Effector memory CD8-positive, alpha-beta T cell (primary cell): ENCODE data around the gene AZU1.
"Not testable (repeated sequence)": the region's sequence is repeated elsewhere in the genome, so short reads cannot be mapped to it uniquely, and the experiment has no call there.

Experiments
- ATAC-seq: fragments of 150-1000 bp; cut with Tn5 transposase; replicated peaks from 2 replicates; pipeline ENCODE4 v1.10.0; 2021; ENCODE audit warnings: mild to moderate bottlenecking, moderate library complexity
- DNase-seq, 3 experiments: peaks; one replicate each; pipeline ENCODE4 v3.0.0; 2021
- H3K27ac Mint-ChIP-seq, 2 donors: one replicate each; pipeline ENCODE4 v1.8.0; 2022; ENCODE audit warnings: mild to moderate bottlenecking in 2 of 2, mixed read lengths in 2 of 2, moderate library complexity in 2 of 2
- H3K27me3 Mint-ChIP-seq, 2 donors: one replicate each; pipeline ENCODE4 v1.8.0; 2022; ENCODE audit warnings: mixed read lengths in 2 of 2
- H3K36me3 Mint-ChIP-seq: one replicate; pipeline ENCODE4 v1.8.0; 2022; ENCODE audit warnings: mild to moderate bottlenecking, moderate library complexity, mixed read lengths; ENCODE audit not compliant: insufficient read depth
- H3K4me1 Mint-ChIP-seq, 2 donors: one replicate each; pipeline ENCODE4 v1.8.0; 2022; ENCODE audit warnings: low read depth in 2 of 2, mixed read lengths in 2 of 2
- H3K4me3 Mint-ChIP-seq, 2 donors: one replicate each; pipeline ENCODE4 v1.8.0; 2022; ENCODE audit warnings: mild to moderate bottlenecking in 2 of 2, mixed read lengths in 2 of 2, moderate library complexity in 2 of 2
- H3K9me3 Mint-ChIP-seq, 2 donors: one replicate each; pipeline ENCODE4 v1.8.0; 2022; ENCODE audit warnings: mixed read lengths in 2 of 2

AZU1 gene

DNA sequence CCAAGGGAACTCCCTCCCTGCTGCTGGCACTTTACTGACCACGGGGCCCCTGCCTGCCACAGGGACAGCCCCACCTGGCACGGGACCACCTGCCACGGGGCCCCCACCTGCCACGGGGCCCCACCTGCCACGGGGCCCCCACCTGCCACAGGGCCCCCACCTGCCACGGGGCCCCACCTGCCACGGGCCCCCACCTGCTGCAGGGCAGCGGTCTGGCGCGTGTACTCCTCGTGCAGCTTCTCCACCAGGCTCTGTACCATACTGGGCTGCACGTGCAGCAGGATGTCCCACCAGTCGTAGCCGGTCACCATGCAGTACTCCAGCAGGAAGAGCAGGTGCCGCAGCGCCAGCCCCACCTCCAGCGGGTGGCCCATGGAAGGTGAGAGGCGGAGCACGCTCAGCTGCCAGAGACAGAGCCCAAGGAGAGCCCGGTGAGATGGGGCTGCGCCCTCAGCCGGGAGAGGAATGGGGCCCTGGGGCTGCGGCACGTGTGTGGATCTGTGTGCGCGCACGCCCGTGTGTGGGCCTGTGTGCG, 49.2 kb downstream of the AZU1 start:
- Mint-ChIP-seq H3K27ac (no peak overlapping the region), H3K4me3 (no peak overlapping the region), H3K9me3 (no peaks in the 10 kb centered on the region), H3K4me1 (peaks cover 5 to 10% of the 10 kb centered on the region in 2 donors), H3K36me3 (peaks cover 25% of the 10 kb centered on the region), H3K27me3 (no peaks in the 10 kb centered on the region)
- ATAC-seq = no peak
- DNase-seq = no peak

DNA sequence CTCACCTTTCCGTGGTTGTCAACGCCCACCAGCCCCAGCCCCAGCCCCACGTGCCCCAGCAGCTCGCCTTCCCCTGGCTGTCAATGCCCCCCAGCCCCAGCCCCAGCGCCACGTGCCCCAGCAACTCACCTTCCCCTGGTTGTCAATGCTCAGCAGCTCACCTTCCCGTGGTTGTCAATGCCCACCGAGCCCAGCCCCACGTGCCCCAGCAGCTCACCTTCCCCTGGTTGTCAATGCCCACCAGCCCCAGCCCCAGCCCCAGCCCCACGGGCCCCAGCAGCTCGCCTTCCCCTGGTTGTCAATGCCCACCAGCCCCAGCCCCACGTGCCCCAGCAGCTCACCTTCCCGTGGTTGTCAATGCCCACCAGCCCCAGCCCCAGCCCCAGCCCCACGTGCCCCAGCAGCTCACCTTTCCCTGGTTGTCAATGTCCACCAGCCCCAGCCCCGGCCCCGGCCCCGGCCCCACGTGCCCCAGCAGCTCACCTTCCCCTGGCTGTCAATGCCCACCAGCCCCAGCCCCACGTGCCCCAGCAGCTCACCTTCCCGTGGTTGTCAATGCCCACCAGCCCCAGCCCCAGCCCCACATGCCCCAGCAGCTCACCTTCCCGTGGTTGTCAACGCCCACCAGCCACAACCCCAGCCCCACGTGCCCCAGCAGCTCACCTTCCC, 50.5 kb downstream of the AZU1 start:
- H3K36me3 Mint-ChIP-seq = peaks cover 18% of the 10 kb centered on the region
- H3K4me1 Mint-ChIP-seq, DNase-seq, H3K9me3 Mint-ChIP-seq, H3K27me3 Mint-ChIP-seq, H3K4me3 Mint-ChIP-seq, H3K27ac Mint-ChIP-seq, ATAC-seq: not testable (repeated sequence)

DNA sequence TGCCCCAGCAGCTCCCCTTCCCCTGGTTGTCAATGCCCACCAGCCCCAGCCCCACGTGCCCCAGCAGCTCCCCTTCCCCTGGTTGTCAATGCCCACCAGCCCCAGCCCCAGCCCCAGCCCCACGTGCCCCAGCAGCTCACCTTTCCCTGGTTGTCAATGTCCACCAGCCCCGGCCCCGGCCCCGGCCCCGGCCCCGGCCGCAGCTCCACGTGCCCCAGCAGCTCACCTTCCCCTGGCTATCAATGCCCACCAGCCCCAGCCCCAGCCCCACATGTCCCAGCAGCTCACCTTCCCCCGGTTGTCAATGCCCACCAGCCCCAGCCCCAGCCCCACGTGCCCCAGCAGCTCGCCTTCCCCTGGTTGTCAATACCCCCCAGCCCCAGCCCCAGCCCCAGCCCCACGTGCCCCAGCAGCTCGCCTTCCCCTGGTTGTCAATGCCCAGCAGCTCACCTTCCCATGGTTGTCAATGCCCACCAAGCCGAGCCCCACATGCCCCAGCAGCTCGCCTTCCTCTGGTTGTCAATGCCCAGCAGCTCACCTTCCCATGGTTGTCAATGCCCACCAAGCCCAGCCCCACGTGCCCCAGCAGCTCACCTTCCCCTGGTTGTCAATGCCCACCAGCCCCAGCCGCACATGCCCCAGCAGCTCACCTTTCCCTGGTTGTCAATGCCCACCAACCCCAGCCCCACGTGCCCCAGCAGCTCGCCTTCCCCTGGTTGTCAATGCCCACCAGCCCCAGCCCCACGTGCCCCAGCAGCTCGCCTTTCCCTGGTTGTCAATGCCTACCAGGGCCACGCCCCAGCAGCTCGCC, 51.3 kb downstream of the AZU1 start:
- H3K27ac Mint-ChIP-seq = peak overlapping the region in 1 of 2 donors; percentile 51
- H3K9me3 Mint-ChIP-seq, H3K4me1 Mint-ChIP-seq, DNase-seq, ATAC-seq, H3K4me3 Mint-ChIP-seq, H3K27me3 Mint-ChIP-seq: not testable (repeated sequence)
- H3K36me3 Mint-ChIP-seq = peaks cover 18% of the 10 kb centered on the region

DNA sequence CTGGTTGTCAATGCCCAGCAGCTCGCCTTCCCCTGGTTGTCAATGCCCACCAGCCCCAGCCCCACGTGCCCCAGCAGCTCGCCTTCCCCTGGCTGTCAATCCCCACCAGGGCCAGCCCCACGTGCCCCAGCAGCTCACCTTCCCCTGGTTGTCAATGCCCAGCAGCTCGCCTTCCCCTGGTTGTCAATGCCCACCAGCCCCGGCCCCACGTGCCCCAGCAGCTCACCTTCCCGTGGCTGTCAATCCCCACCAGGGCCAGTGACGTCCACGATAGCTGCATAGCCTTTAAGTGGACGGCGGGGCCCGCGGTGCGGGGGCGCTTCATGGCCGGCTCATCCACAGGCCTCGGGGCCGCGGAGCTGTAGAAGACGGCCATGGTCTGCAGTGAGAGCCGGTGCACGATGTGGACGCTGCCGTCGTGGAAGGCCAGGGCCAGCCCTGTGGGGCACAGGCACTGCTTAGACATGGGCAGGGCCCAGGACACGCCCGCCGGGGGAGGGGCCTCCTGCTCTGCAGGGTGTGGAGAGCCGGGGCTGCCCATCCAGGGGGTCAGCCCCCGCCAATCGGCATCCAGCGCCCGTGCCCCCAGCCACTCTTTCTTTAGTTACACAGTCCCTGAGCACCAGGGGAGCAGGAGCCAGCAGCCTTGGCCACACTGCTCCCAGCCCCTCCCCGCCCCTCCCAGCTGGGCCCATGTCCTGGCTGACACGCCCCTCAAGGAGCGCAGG, 52.2 kb downstream of the AZU1 start:
- Mint-ChIP-seq H3K27me3 (no peaks in the 10 kb centered on the region), H3K36me3 (peaks cover 14% of the 10 kb centered on the region), H3K4me1 (no peaks in the 10 kb centered on the region), H3K27ac (peak overlapping the region in 1 of 2 donors; percentile 51), H3K9me3 (no peaks in the 10 kb centered on the region), H3K4me3 (no peak overlapping the region)
- no peak for ATAC-seq
- no peak for DNase-seq
